Neural progenitor cell (in vitro differentiated cells): ENCODE results near the gene PORCN.

Source experiments
- CTCF ChIP-seq: fragments of 200-600 bp; sonication (generic); IDR thresholded peaks from 2 replicates; pipeline ENCODE4 v1.5.1; 2017; ENCODE audit warnings: antibody characterized with exemption, mild to moderate bottlenecking
- EZH2 ChIP-seq: fragments of 200-600 bp; sonication (generic); IDR thresholded peaks from 2 replicates; pipeline ENCODE4 v1.6.1; 2017; ENCODE audit warnings: antibody characterized with exemption, mild to moderate bottlenecking, moderate library complexity
- EZH2phosphoT487 ChIP-seq: fragments of 200-600 bp; sonication (generic); IDR thresholded peaks from 2 replicates; pipeline ENCODE4 v1.6.1; 2017; ENCODE audit warnings: antibody characterized with exemption

GRCh38 chrX:48473704-48473990 lies 35.1 kb upstream of the PORCN start:
- TF ChIP-seq EZH2 (no peak), CTCF (no peak), EZH2phosphoT487 (no peak)
